ENCODE data around the gene OR4C5.
"Not testable (repeated sequence)": the region's sequence is repeated elsewhere in the genome, so short reads cannot be mapped to it uniquely, and the experiment has no call there.

Gene OR4C5

GRCh38 chr11:48366365-48366764 lies at the start of gene OR4C5:
Gene OR4C5, minus strand, starts transcription at chr11:48366465. Its CDS starts 0 bp downstream, at chr11:48366465.
- DNase-seq, result no peak

- no peak for DNase-seq
Observed at GRCh38 chr11:48384670-48385069, 18.4 kb upstream of the OR4C5 start.

- DNase-seq, result not testable (repeated sequence)
Observed at GRCh38 chr11:48384151-48384550, 17.9 kb upstream of the OR4C5 start.

- DNase-seq, result not testable (repeated sequence)
Observed at GRCh38 chr11:48361289-48361688, 5.0 kb downstream of the OR4C5 start.

- no peak for DNase-seq
Observed at GRCh38 chr11:48354677-48355076, 11.6 kb downstream of the OR4C5 start.

- no peak for DNase-seq
Observed at GRCh38 chr11:48354013-48354412, 12.3 kb downstream of the OR4C5 start.

GRCh38 chr11:48346286-48346685 lies 20.0 kb downstream of the OR4C5 start:
- not testable (repeated sequence) for DNase-seq

- DNase-seq, result not testable (repeated sequence)
Observed at GRCh38 chr11:48342505-48342904, 23.8 kb downstream of the OR4C5 start.

- no peak for DNase-seq
Observed at GRCh38 chr11:48341466-48341865, 24.8 kb downstream of the OR4C5 start.

GRCh38 chr11:48324620-48325019 lies 41.6 kb downstream of the OR4C5 start, which contains the start of gene OR4C3:
Gene OR4C3, plus strand, starts transcription at chr11:48324920. Its CDS starts 102 bp downstream, at chr11:48325022.
- DNase-seq, result not testable (repeated sequence)

GRCh38 chr11:48319813-48320212 lies 46.5 kb downstream of the OR4C5 start:
- DNase-seq, result not testable (repeated sequence)

All from fibroblast of skin of right biceps (primary cell).